Glutamatergic neuron (in vitro differentiated cells): ENCODE measurements around the gene RAPGEF6. TPM values are rescaled to one million over a fixed set of nuclear protein-coding genes. Genes with fewer than 3 reads are reported as not detected.

Experiments used
- DNase-seq: peaks from one replicate; pipeline ENCODE4 v3.0.0; 2022
- H3K27ac Mint-ChIP-seq: one replicate; pipeline ENCODE4 v1.8.0; 2020; ENCODE audit warnings: mild to moderate bottlenecking, mixed read lengths, inconsistent platforms; ENCODE audit not compliant: unreplicated experiment
- H3K27me3 Mint-ChIP-seq: one replicate; pipeline ENCODE4 v1.8.0; 2020; ENCODE audit warnings: mild to moderate bottlenecking, moderate library complexity, mixed read lengths, inconsistent platforms; ENCODE audit not compliant: unreplicated experiment
- H3K36me3 Mint-ChIP-seq: one replicate; pipeline ENCODE4 v1.8.0; 2020; ENCODE audit warnings: mild to moderate bottlenecking, mixed read lengths, inconsistent platforms; ENCODE audit not compliant: unreplicated experiment
- H3K4me1 Mint-ChIP-seq: one replicate; pipeline ENCODE4 v1.8.0; 2020; ENCODE audit warnings: mild to moderate bottlenecking, low read depth, mixed read lengths, inconsistent platforms; ENCODE audit not compliant: unreplicated experiment
- H3K4me3 Mint-ChIP-seq: one replicate; pipeline ENCODE4 v1.8.0; 2020; ENCODE audit warnings: mild to moderate bottlenecking, mixed read lengths, inconsistent platforms; ENCODE audit not compliant: unreplicated experiment
- H3K9me3 Mint-ChIP-seq: one replicate; pipeline ENCODE4 v1.8.0; 2020; ENCODE audit warnings: mild to moderate bottlenecking, moderate library complexity, mixed read lengths, inconsistent platforms; ENCODE audit not compliant: unreplicated experiment
- CTCF ChIP-seq: fragments of 200-600 bp; sonication (generic); IDR thresholded peaks from one replicate; pipeline ENCODE4 v1.5.0; 2021; ENCODE audit not compliant: partially characterized antibody, unreplicated experiment
- total RNA-seq: library from RNA; stranded (reverse); fragmentation: NEBNext Ultra II Directional; extraction: Animal tissue kit (Norgen Biotek cat#: 25700); gene quantifications from one replicate; pipeline ENCODE4 v1.2.1, GENCODE V29; 2021; ENCODE audit not compliant: unreplicated experiment

RAPGEF6 gene
- total RNA-seq, 1 donor from 2014 or later: 278 TPM

DNA sequence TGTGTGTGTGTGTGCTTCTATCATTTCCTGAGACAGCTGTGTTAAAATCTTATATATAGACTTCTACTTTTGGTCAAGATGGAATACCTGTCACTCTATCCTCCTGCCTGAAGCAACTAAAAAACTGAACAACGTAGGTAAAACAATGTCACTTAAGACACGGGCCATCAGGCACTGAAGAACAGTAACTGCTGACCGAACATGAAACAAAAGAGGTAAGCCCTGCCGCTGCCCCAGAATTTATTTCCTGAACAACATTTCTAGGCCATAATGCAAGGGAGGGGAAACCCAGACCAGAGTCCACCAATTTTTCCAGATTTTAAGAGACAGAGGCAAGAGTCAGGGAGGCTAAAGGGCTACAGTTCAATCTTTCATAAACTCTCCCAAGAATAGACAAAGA lies 215.2 kb downstream of the RAPGEF6 start:
- Mint-ChIP-seq H3K4me1 (no peaks in the 10 kb centered on the region), H3K36me3 (no peaks in the 10 kb centered on the region), H3K27me3 (peaks cover 2% of the 10 kb centered on the region), H3K27ac (no peak overlapping the region), H3K4me3 (no peak overlapping the region), H3K9me3 (no peaks in the 10 kb centered on the region)
- DNase-seq: no peak
- no peak for TF ChIP-seq CTCF

DNA sequence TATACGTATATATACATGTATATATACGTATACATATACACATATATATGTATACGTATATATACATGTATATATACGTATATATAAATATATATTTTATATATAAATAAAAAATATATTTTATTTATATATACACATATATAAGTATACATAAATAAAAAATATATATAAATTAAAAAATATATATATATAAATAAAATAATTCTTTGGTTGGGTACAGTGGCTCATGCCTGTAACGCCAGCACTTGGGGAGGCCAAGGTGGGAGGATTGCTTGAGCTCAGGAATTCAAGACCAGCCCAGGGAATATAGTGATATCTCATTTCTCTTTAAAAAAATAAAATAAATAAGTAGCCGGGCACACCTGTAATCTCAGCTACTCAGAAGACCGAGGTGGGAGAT lies 216.2 kb downstream of the RAPGEF6 start:
- H3K4me1 Mint-ChIP-seq: no peaks in the 10 kb centered on the region
- DNase-seq: no peak
- no peak overlapping the region for H3K27ac Mint-ChIP-seq
- no peak for TF ChIP-seq CTCF
- H3K4me3 Mint-ChIP-seq: no peak overlapping the region
- no peaks in the 10 kb centered on the region for H3K36me3 Mint-ChIP-seq
- H3K9me3 Mint-ChIP-seq: no peaks in the 10 kb centered on the region
- H3K27me3 Mint-ChIP-seq: peaks cover 2% of the 10 kb centered on the region

GRCh38 chr5:131417240-131417869 lies 217.7 kb downstream of the RAPGEF6 start:
- peak; percentile 91 for TF ChIP-seq CTCF
- Mint-ChIP-seq H3K27me3 (peaks cover 2% of the 10 kb centered on the region), H3K27ac (no peak overlapping the region), H3K4me3 (no peak overlapping the region), H3K4me1 (no peaks in the 10 kb centered on the region), H3K36me3 (no peaks in the 10 kb centered on the region), H3K9me3 (no peaks in the 10 kb centered on the region)
- peak; percentile 83 for DNase-seq

DNA sequence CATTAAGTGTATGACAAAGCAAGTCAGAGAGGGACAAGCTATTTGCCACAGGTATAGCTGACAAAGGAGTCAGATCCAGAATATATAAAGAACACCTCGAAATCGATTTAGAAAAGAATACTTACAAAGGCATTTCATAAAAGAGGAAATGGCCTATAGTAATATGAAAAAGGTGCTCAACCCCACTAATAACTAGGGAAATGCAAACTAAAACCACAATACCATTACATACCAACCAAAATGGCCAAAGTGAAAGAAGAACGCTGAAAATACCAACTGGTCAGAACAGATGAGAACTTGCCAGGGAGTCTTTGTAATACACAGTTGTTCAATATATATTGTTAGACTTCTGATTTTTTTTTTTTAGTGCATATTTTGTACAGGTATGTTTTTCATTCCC lies 218.3 kb downstream of the RAPGEF6 start:
- TF ChIP-seq CTCF: no peak

DNA sequence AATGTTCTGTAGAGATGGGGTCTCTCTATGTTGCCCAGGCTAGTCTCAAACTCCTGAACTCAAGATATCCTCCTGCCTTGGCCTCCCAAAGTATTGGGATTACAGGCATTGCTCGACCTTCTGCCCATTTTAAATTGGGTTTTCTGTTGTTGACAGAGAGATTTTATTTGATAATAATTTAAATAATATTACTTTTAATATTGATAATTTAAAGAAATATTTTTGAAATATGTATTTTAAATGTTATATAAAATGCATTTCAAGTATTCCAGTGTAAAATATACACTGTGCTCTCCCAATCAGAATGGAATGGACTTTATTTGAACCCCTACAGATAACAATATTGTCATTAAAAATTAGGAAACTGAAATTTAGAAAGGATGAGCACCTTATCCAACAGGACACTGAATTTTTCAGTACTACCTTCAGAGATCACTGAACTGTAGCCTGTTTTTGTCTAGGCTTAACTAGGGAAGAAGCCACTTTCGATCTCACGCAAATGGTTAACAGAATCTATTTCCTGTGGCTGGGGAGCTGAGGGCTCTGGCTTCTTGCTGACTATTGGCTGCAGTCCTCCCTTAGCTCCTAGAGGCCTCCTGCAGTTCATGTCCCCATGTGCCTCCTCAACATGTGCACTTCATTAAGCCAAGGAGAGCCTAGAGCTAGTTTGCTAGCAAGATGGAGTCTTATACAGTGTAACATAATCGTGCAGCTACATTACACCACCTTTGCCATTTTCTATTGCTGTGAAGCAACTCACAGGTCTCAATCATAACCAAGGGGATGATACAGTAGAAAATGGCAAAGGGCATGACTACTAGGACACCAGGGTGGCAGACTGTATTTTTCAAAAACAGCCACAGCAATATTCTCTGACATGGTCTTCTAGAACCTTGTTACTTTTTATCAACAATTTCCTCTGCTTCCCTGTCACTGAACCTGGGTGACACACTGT lies 221.1 kb downstream of the RAPGEF6 start:
- Mint-ChIP-seq H3K27ac (no peak overlapping the region), H3K36me3 (peaks cover 15% of the 10 kb centered on the region), H3K27me3 (no peaks in the 10 kb centered on the region), H3K4me1 (no peaks in the 10 kb centered on the region), H3K9me3 (peaks cover 2% of the 10 kb centered on the region), H3K4me3 (no peak overlapping the region)
- TF ChIP-seq CTCF: no peak
- DNase-seq: no peak

More for the DNA sequence above, 218.3 kb downstream of the RAPGEF6 start:
- DNase-seq: no peak
- H3K4me1 Mint-ChIP-seq: no peaks in the 10 kb centered on the region
- H3K4me3 Mint-ChIP-seq: no peak overlapping the region
- H3K27me3 Mint-ChIP-seq: peaks cover 2% of the 10 kb centered on the region
- no peak overlapping the region for H3K27ac Mint-ChIP-seq
- no peaks in the 10 kb centered on the region for H3K9me3 Mint-ChIP-seq
- no peaks in the 10 kb centered on the region for H3K36me3 Mint-ChIP-seq
